H1 (cell line): ENCODE measurements around the gene PDE9A. TPM values are rescaled to one million over a fixed set of nuclear protein-coding genes. Genes with fewer than 3 reads are reported as not detected.

ENCODE experiments used
- CTCF ChIA-PET: fragments of 300-600 bp; sonication (Branson Sonifier 250); formaldehyde crosslinking; loops from one replicate; lab custom pipeline; 2021; ENCODE audit not compliant: partially characterized antibody; lab: Charles Lee
- POLR2A ChIA-PET: fragments of 300-600 bp; sonication (Branson Sonifier 250); formaldehyde crosslinking; loops from one replicate; lab custom pipeline; 2021; ENCODE audit warnings: inconsistent platforms; ENCODE audit not compliant: partially characterized antibody; lab: Charles Lee
- DNase-seq, 2 experiments: peaks; one replicate each; pipeline versions ENCODE4 v3.0.0 to v3.0.0-alpha.2; 2010 to 2022; ENCODE audit warnings: low spot score in 2 of 2, low read depth in 1 of 2, mixed read lengths in 1 of 2
- FAIRE-seq: peaks from 2 replicates; lab custom pipeline; 2011; peaks lifted over from hg19 to GRCh38; lab: Jason Lieb, UNC
- H2AFZ ChIP-seq: 2 replicates; pipeline ENCODE4 v1.8.1; 2012; ENCODE audit warnings: low read length, inconsistent platforms
- H2AK5ac ChIP-seq: 2 replicates; pipeline ENCODE4 v1.6.1; 2013; ENCODE audit warnings: low read depth, low read length
- H2BK120ac ChIP-seq: replicated peaks from 2 replicates; pipeline ENCODE3; 2013; ENCODE audit warnings: low read depth, low read length, inconsistent platforms
- H2BK12ac ChIP-seq: 2 replicates; pipeline ENCODE4 v1.6.1; 2013; ENCODE audit warnings: low read depth, low read length
- H2BK15ac ChIP-seq: 2 replicates; pipeline ENCODE4 v1.6.1; 2013; ENCODE audit warnings: low read length
- H2BK20ac ChIP-seq: 2 replicates; pipeline ENCODE4 v1.6.1; 2013; ENCODE audit warnings: low read length
- H2BK5ac ChIP-seq: 2 replicates; pipeline ENCODE4 v1.6.1; 2013; ENCODE audit warnings: low read depth, low read length
- H3K14ac ChIP-seq: 2 replicates; pipeline ENCODE4 v1.6.1; 2013; ENCODE audit warnings: inconsistent platforms; ENCODE audit not compliant: insufficient read length
- H3K18ac ChIP-seq: 2 replicates; pipeline ENCODE4 v1.6.1; 2013; ENCODE audit warnings: low read length; ENCODE audit errors: extremely low read depth
- H3K23ac ChIP-seq: 2 replicates; pipeline ENCODE4 v1.6.1; 2013; ENCODE audit warnings: inconsistent platforms; ENCODE audit not compliant: insufficient read length
- H3K23me2 ChIP-seq: 2 replicates; pipeline ENCODE4 v1.6.1; 2013; ENCODE audit warnings: low read depth, low read length
- H3K27ac ChIP-seq: 2 replicates; pipeline ENCODE4 v1.6.1; 2011; ENCODE audit warnings: low read depth, low read length, inconsistent platforms
- H3K27me3 ChIP-seq, 4 experiments: replicated peaks in 1 of 4; 1 replicate in 1 of 4; 2 replicates in 3 of 4; pipeline versions ENCODE4 v1.6.1 to v1.8.1; 2011 to 2013; ENCODE audit warnings: low read length in 3 of 4, mild to moderate bottlenecking in 3 of 4, inconsistent platforms in 2 of 4, mixed read lengths in 2 of 4, moderate library complexity in 1 of 4; ENCODE audit not compliant: control insufficient read depth in 3 of 4, insufficient read depth in 3 of 4; ENCODE audit errors: extremely low read depth in 1 of 4
- H3K36me3 ChIP-seq, 4 experiments: 2 replicates each; pipeline versions ENCODE4 v1.6.1 to v1.8.1; 2011 to 2013; ENCODE audit warnings: mild to moderate bottlenecking in 4 of 4, low read length in 3 of 4, moderate library complexity in 2 of 4, control low read depth in 1 of 4, inconsistent platforms in 1 of 4; ENCODE audit not compliant: insufficient read depth in 4 of 4, control insufficient read depth in 2 of 4
- H3K4ac ChIP-seq: replicated peaks from 2 replicates; pipeline ENCODE3; 2013; ENCODE audit warnings: low read length, low read depth, mixed read lengths, inconsistent platforms; ENCODE audit not compliant: insufficient read length
- H3K4me1 ChIP-seq, 4 experiments: replicated peaks in 1 of 4; 1 replicate in 1 of 4; 2 replicates in 3 of 4; pipeline versions ENCODE4 v1.6.1 to v1.8.1; 2011 to 2013; ENCODE audit warnings: low read length in 3 of 4, inconsistent platforms in 2 of 4, mixed read lengths in 1 of 4; ENCODE audit not compliant: insufficient read depth in 4 of 4, control insufficient read depth in 3 of 4
- H3K4me2 ChIP-seq, 2 experiments: 2 replicates each; pipeline versions ENCODE4 v1.6.1 to v1.8.1; 2011 to 2013; ENCODE audit warnings: low read depth in 2 of 2, low read length in 2 of 2, control low read depth in 1 of 2, inconsistent platforms in 1 of 2, mild to moderate bottlenecking in 1 of 2; ENCODE audit not compliant: insufficient read depth in 1 of 2
- H3K4me3 ChIP-seq, 4 experiments: fragments of 200-600, 300-600 bp in 1 of 4; sonication (generic), shearing (Covaris generic), sonication (Bioruptor Twin) in 1 of 4; 2 replicates each; pipeline versions ENCODE4 v1.5.1 to v1.8.1; 2011 to 2016; ENCODE audit warnings: low read length in 4 of 4, low read depth in 3 of 4, control low read depth in 2 of 4, inconsistent platforms in 2 of 4, mild to moderate bottlenecking in 2 of 4, mixed read lengths in 1 of 4, moderate library complexity in 1 of 4; ENCODE audit not compliant: insufficient read depth in 2 of 4; ENCODE audit errors: extremely low read depth in 1 of 4
- H3K56ac ChIP-seq: replicated peaks from 2 replicates; pipeline ENCODE3; 2013; ENCODE audit warnings: low read depth, mild to moderate bottlenecking, mixed read lengths, low read length, inconsistent platforms; ENCODE audit not compliant: insufficient read length
- H3K79me1 ChIP-seq: 2 replicates; pipeline ENCODE4 v1.6.1; 2013; ENCODE audit warnings: low read depth, low read length, control low read depth
- H3K79me2 ChIP-seq, 2 experiments: 2 replicates each; pipeline versions ENCODE4 v1.6.1 to v1.8.1; 2012 to 2013; ENCODE audit warnings: low read length in 2 of 2, mild to moderate bottlenecking in 2 of 2, inconsistent platforms in 1 of 2; ENCODE audit not compliant: insufficient read depth in 2 of 2, control insufficient read depth in 1 of 2
- H3K9ac ChIP-seq, 4 experiments: replicated peaks in 1 of 4; 1 replicate in 1 of 4; 2 replicates in 3 of 4; pipeline versions ENCODE4 v1.6.1 to v1.8.1; 2011 to 2013; ENCODE audit warnings: low read depth in 3 of 4, low read length in 3 of 4, control low read depth in 2 of 4, mild to moderate bottlenecking in 2 of 4, moderate library complexity in 2 of 4, inconsistent platforms in 1 of 4; ENCODE audit errors: extremely low read depth in 1 of 4
- H3K9me3 ChIP-seq, 2 experiments: 2 replicates each; pipeline versions ENCODE4 v1.6.1 to v1.8.1; 2012 to 2013; ENCODE audit warnings: mild to moderate bottlenecking in 2 of 2, moderate library complexity in 2 of 2, control low read depth in 1 of 2, inconsistent platforms in 1 of 2, low read depth in 1 of 2, low read length in 1 of 2, mixed read lengths in 1 of 2; ENCODE audit not compliant: insufficient read depth in 2 of 2
- H4K20me1 ChIP-seq, 2 experiments: replicated peaks in 1 of 2; 2 replicates each; pipeline versions ENCODE3 to v1.8.1; 2011 to 2013; ENCODE audit warnings: inconsistent platforms in 2 of 2, low read length in 2 of 2, mild to moderate bottlenecking in 1 of 2; ENCODE audit not compliant: insufficient read depth in 2 of 2, control insufficient read depth in 1 of 2
- H4K5ac ChIP-seq: 2 replicates; pipeline ENCODE4 v1.6.1; 2013; ENCODE audit warnings: low read length, low read depth, mixed read lengths, inconsistent platforms; ENCODE audit not compliant: insufficient read length
- H4K8ac ChIP-seq: 2 replicates; pipeline ENCODE4 v1.8.0; 2013; ENCODE audit warnings: mild to moderate bottlenecking, moderate library complexity, low read length, inconsistent platforms; ENCODE audit not compliant: insufficient read depth; ENCODE audit errors: extremely low read depth
- H4K91ac ChIP-seq: replicated peaks from 2 replicates; pipeline ENCODE3; 2013; ENCODE audit warnings: low read length, mixed read lengths, inconsistent platforms; ENCODE audit not compliant: insufficient read length
- CEBPB ChIP-seq: IDR thresholded peaks from 2 replicates; pipeline ENCODE4 v1.6.1; 2012; ENCODE audit warnings: low read depth, low read length
- EGR1 ChIP-seq: IDR thresholded peaks from 2 replicates; pipeline ENCODE4 v1.6.1; 2011; ENCODE audit warnings: low read depth, low read length, borderline replicate concordance
- FOSL1 ChIP-seq: IDR thresholded peaks from 2 replicates; pipeline ENCODE4 v1.6.1; 2011; ENCODE audit warnings: mild to moderate bottlenecking, low read depth, low read length, moderate library complexity; ENCODE audit not compliant: insufficient read depth
- HDAC6 ChIP-seq: IDR thresholded peaks from one replicate; pipeline ENCODE4 v1.7.1; 2012; ENCODE audit warnings: low read depth, mild to moderate bottlenecking, inconsistent platforms, low read length, moderate library complexity
- NANOG ChIP-seq: IDR thresholded peaks from 2 replicates; pipeline ENCODE4 v1.6.1; 2011; ENCODE audit warnings: low read length, low read depth, mild to moderate bottlenecking, inconsistent platforms; ENCODE audit not compliant: insufficient read depth, poor library complexity, severe bottlenecking
- RAD21 ChIP-seq, 2 experiments: IDR thresholded peaks in 1 of 2; conservative IDR thresholded peaks in 1 of 2; 2 replicates each; pipeline ENCODE4 v1.6.1; 2011; ENCODE audit warnings: low read depth in 2 of 2, low read length in 2 of 2, improper control_type of control experiment in 1 of 2, inconsistent platforms in 1 of 2, mild to moderate bottlenecking in 1 of 2, moderate library complexity in 1 of 2
- SP4 ChIP-seq: IDR thresholded peaks from 2 replicates; pipeline ENCODE4 v1.6.1; 2012; ENCODE audit warnings: low read length, inconsistent platforms
- TAF7 ChIP-seq: optimal IDR thresholded peaks from 2 replicates; pipeline ENCODE3; 2011; ENCODE audit warnings: low read depth, mild to moderate bottlenecking, inconsistent platforms, low read length, moderate library complexity, borderline replicate concordance
- TBP ChIP-seq: IDR thresholded peaks from 2 replicates; pipeline ENCODE4 v1.6.1; 2011; ENCODE audit warnings: low read depth, low read length, improper control_type of control experiment
- ZNF274 ChIP-seq: IDR thresholded peaks from 2 replicates; pipeline ENCODE4 v1.7.0; 2012; ENCODE audit warnings: low read length, borderline replicate concordance; ENCODE audit errors: extremely low read depth
- WGBS, 2 experiments: shearing (Covaris generic) in 1 of 2; methylation state at CpG; one replicate each; pipeline versions ENCODE4 v1.1.6 to v1.1.7; 2013 to 2015; ENCODE audit warnings: low lambda C conversion rate in 2 of 2, mixed read lengths in 2 of 2, inconsistent platforms in 1 of 2, low coverage in 1 of 2, missing lambda C conversion rate in 1 of 2; ENCODE audit not compliant: insufficient replicate concordance in 2 of 2, insufficient coverage in 1 of 2, insufficient read length in 1 of 2; ENCODE audit errors: extremely low coverage in 1 of 2, missing lambda C conversion rate in 1 of 2; 5-methylcytosine and 5-hydroxymethylcytosine counted together
- polyA plus RNA-seq, 7 experiments: library from polyadenylated mRNA; depleted of rRNA in 3 of 7; stranded (reverse) in 5 of 7; unstranded in 2 of 7; fragments of >200 nt in 5 of 7; fragments of 200-250 nt in 2 of 7; gene quantifications; 1 replicate in 5 of 7; 2 replicates in 1 of 7; 4 replicates in 1 of 7; pipeline versions ENCODE4 v1.2.1 to v1.2.3, GENCODE V29; 2011 to 2013; ENCODE audit warnings: missing spikeins in 2 of 7, mixed read lengths in 2 of 7
- total RNA-seq: library from RNA; stranded (reverse); fragmentation: NEBNext Ultra II Directional; extraction: Animal tissue kit (Norgen Biotek cat#: 25700); gene quantifications from 2 replicates; pipeline ENCODE4 v1.2.1, GENCODE V29; 2021

Gene PDE9A
- total and polyA plus RNA-seq, 2 of the 8 experiments (the other 6 are each of a cell fraction or from before 2014, with no cell fraction given): 39.2 to 45.9 TPM

DNA sequence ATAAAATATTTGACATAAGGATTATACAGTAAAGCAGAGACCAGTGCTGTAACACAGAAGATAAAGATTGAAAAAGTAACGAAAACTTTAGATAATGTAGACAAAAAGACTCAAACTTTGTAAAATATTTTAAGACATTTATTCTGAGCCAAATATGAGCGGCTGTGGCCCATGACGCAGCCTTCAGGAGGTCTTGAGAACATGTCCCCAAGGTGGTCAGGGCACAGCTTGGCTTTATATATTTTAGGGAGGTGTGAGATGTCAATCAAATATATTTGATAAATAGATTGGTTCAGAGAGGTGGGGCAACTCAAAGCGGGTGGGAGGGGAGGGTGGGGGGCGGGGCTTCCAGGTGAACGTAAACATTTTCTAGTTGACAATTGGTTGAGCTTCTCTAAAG is 144.7 kb downstream of the PDE9A start:
- Histone ChIP-seq H4K5ac (no peak overlapping the region), H3K9me3 (no peaks in the 10 kb centered on the region), H3K4me1 (peaks cover 0 to 9% (median 6%) of the 10 kb centered on the region in 4 experiments; a peak in 4 of 7 replicates), H3K4me3 (no peak overlapping the region), H3K27ac (no peak overlapping the region), H4K20me1 (no peaks in the 10 kb centered on the region), H2AK5ac (no peak overlapping the region), H3K79me1 (no peaks in the 10 kb centered on the region), H2BK20ac (no peak overlapping the region), H3K14ac (no peak overlapping the region), H3K23ac (no peak overlapping the region), H2BK15ac (no peak overlapping the region), H3K23me2 (no peaks in the 10 kb centered on the region), H3K18ac (no peak overlapping the region), H2BK5ac (no peak overlapping the region), H3K4ac (no peak overlapping the region), H3K56ac (no peak overlapping the region), H3K79me2 (no peaks in the 10 kb centered on the region), H3K27me3 (no peaks in the 10 kb centered on the region; a peak in 1 of 7 replicates), H4K91ac (no peak overlapping the region), H2BK12ac (no peak overlapping the region), H4K8ac (no peak overlapping the region), H3K9ac (no peak overlapping the region), H2BK120ac (no peak overlapping the region), H3K4me2 (no peak overlapping the region), H3K36me3 (no peaks in the 10 kb centered on the region), H2AFZ (no peak overlapping the region)
- ChIA-PET POLR2A (interaction anchor here (0.7 to 2.0 kb wide), 4 partner anchors 11 to 17 kb away, joined by 3 to 6 read pairs (median 4); no protein-coding TSS in a partner anchor), CTCF (interaction anchor here (1.0 to 1.8 kb wide), 3 partner anchors 9 to 17 kb away, joined by 3 to 6 read pairs (median 3); no protein-coding TSS in a partner anchor)
- TF ChIP-seq FOSL1 (no peak), TBP (no peak), ZNF274 (no peak), TAF7 (no peak), CEBPB (no peak), EGR1 (no peak), RAD21 (IDR thresholded peaks at IDR 0.05 in 1 of 2, conservative IDR thresholded peaks at IDR 0.05 in 1 of 2; ENCODE audit: low read depth in 2 of 2, low read length in 2 of 2) (no peak), NANOG (no peak), SP4 (no peak), HDAC6 (no peak)
- no peak for DNase-seq
- 92% methylated on average over 6 of the region's 6 CpGs; no CpG with 5 or more reads in 1 of the 2 experiments for WGBS, 2 experiments
- FAIRE-seq: no peak
